BLaER1 treated with 17β-estradiol and CSF1 and Interleukin-3, amounts not matched to agents 10 nM and 100 nM (cell line): ENCODE results near the gene LGR4.

Source experiments
- H3K27ac ChIP-seq, 11 experiments: shearing (Covaris generic); formaldehyde crosslinking; 2 replicates each; pipeline ENCODE4 v1.8.1; 2022
- H3K27me3 ChIP-seq, 11 experiments: shearing (Covaris generic); formaldehyde crosslinking; 2 replicates each; pipeline ENCODE4 v1.8.1; 2022
- H3K36me3 ChIP-seq, 11 experiments: shearing (Covaris generic); formaldehyde crosslinking; 2 replicates each; pipeline ENCODE4 v1.8.1; 2022
- H3K4me1 ChIP-seq, 10 experiments: shearing (Covaris generic); formaldehyde crosslinking; 2 replicates each; pipeline ENCODE4 v1.8.1; 2022
- H3K4me2 ChIP-seq, 11 experiments: shearing (Covaris generic); formaldehyde crosslinking; 2 replicates each; pipeline ENCODE4 v1.8.1; 2022
- H3K4me3 ChIP-seq, 10 experiments: shearing (Covaris generic); formaldehyde crosslinking; 2 replicates each; pipeline ENCODE4 v1.8.1; 2022
- H3K9ac ChIP-seq, 11 experiments: shearing (Covaris generic); formaldehyde crosslinking; 2 replicates each; pipeline ENCODE4 v1.8.1; 2022
- H3K9me3 ChIP-seq, 11 experiments: shearing (Covaris generic); formaldehyde crosslinking; replicated peaks in 1 of 11; 2 replicates each; pipeline ENCODE4 v1.8.1; 2022
- H4K20me1 ChIP-seq, 11 experiments: shearing (Covaris generic); formaldehyde crosslinking; 2 replicates each; pipeline ENCODE4 v1.8.1; 2022
- Cebpa-rat ChIP-seq, 11 experiments: shearing (Covaris generic); IDR thresholded peaks; 2 replicates each; pipeline ENCODE4 v1.8.1; 2022

LGR4 gene

DNA sequence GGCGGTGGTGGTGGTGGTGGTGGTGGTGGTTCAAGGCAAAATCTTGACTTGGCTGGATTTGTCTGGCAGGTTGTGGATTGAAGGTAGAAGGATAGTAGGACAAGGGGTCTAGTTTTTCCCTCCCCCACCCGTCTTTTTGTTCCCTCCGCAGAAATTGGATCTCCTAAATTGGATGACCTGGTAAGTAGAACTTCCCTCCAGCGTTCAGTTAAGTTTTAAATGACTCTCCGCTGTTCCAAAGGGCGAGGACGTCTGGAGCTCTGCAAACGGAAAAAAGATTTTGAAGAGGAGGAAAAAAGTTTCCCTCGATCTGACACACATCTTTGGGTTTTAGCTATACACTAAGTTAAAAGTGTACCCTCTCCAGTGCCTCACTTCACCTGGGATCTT lies 422 bp upstream of the LGR4 start:
- Histone ChIP-seq H3K4me2 (peak overlapping the region in 7 of 11 experiments; percentile 92 to 99 (median 97); a peak in 7 of 22 replicates), H3K4me1 (peaks cover 11 to 35% (median 23%) of the 10 kb centered on the region in 10 experiments), H3K9ac (no peak overlapping the region), H3K27me3 (peaks cover 0 to 28% (median 14%) of the 10 kb centered on the region in 11 experiments; a peak in 13 of 22 replicates), H4K20me1 (peaks cover 0 to 6% (median 0%) of the 10 kb centered on the region in 11 experiments; a peak in 2 of 22 replicates), H3K36me3 (no peaks in the 10 kb centered on the region), H3K9me3 (no peaks in the 10 kb centered on the region), H3K4me3 (peak overlapping the region in 3 of 10 experiments; percentile 78 to 85 (median 80); a peak in 3 of 20 replicates), H3K27ac (no peak overlapping the region)
- no peak for TF ChIP-seq Cebpa-rat (IDR thresholded peaks at IDR 0.05)

DNA sequence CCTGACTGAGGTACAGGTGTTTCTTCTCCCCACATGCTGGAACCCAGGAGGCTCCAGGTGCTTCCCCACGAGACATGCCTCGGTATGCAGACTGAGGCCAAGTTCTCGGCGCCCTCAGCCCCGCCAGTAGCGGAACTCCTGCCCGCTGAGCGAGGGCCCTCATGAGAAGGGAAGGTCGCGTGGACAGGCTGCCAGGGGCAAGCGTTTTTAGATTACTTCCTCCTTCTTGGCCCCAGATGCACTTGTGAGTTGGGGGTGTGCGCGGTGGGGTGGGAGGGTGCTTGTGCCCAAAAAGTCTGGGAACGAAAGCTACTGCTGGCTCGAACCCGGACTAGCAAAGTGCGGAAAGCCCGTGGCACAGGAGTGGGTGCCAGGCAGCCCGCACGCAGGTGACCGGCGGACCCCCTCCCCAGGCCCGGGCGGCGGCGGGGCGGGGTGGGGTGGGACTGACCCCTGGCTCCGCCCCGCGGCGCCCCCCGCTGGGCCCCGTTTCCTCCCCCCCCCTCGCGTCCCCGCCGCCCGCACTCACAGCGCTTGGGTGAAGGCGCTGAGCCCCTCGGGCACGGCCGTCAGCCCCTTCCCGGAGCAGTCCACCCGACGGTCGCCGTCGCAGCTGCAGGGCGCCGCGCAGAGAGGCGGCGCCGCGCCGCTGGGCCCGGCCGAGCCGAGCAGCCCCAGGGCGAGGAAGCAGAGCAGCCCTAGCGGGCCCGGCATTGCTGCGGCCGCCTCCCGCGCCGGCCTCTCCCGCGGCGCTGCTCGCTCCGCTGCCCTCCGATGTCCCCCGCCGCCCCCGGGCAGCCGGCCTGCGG lies 797 bp downstream of the LGR4 start:
- H3K27ac ChIP-seq: peak overlapping the region; percentile 11 to 75 (median 67); a peak in 20 of 22 replicates
- H3K9me3 ChIP-seq: no peaks in the 10 kb centered on the region
- H3K36me3 ChIP-seq: no peaks in the 10 kb centered on the region
- H3K4me1 ChIP-seq: peaks cover 11 to 38% (median 24%) of the 10 kb centered on the region in 10 experiments
- H3K4me2 ChIP-seq: peak overlapping the region; percentile 94 to 99 (median 98)
- H3K27me3 ChIP-seq: peaks cover 0 to 28% (median 14%) of the 10 kb centered on the region in 11 experiments; a peak in 13 of 22 replicates
- H4K20me1 ChIP-seq: peaks cover 0 to 6% (median 0%) of the 10 kb centered on the region in 11 experiments; a peak in 2 of 22 replicates
- peak overlapping the region; percentile 67 to 84 (median 78) for H3K9ac ChIP-seq
- no peak for TF ChIP-seq Cebpa-rat (IDR thresholded peaks at IDR 0.05)
- H3K4me3 ChIP-seq: peak overlapping the region; percentile 74 to 85 (median 78)

- peaks cover 0 to 28% (median 14%) of the 10 kb centered on the region in 11 experiments; a peak in 13 of 22 replicates for H3K27me3 ChIP-seq
- peaks cover 0 to 6% (median 0%) of the 10 kb centered on the region in 11 experiments; a peak in 2 of 22 replicates for H4K20me1 ChIP-seq
- peak overlapping the region; percentile 94 to 99 (median 98) for H3K4me2 ChIP-seq
- H3K36me3 ChIP-seq: no peaks in the 10 kb centered on the region
- H3K9ac ChIP-seq: peak overlapping the region; percentile 39 to 84 (median 77); a peak in 20 of 22 replicates
- H3K4me3 ChIP-seq: peak overlapping the region; percentile 74 to 85 (median 78)
- no peak for TF ChIP-seq Cebpa-rat (IDR thresholded peaks at IDR 0.05)
- no peaks in the 10 kb centered on the region for H3K9me3 ChIP-seq
- H3K27ac ChIP-seq: peak overlapping the region in 5 of 11 experiments; percentile 12 to 68 (median 33); a peak in 7 of 22 replicates
- peaks cover 11 to 38% (median 24%) of the 10 kb centered on the region in 10 experiments for H3K4me1 ChIP-seq
Observed at GRCh38 chr11:27470826-27471588, 1.6 kb downstream of the LGR4 start.

GRCh38 chr11:27470166-27470565 lies 2.4 kb downstream of the LGR4 start:
- H3K9ac ChIP-seq: no peak overlapping the region
- H3K27me3 ChIP-seq: peaks cover 0 to 28% (median 14%) of the 10 kb centered on the region in 11 experiments; a peak in 13 of 22 replicates
- no peak for TF ChIP-seq Cebpa-rat (IDR thresholded peaks at IDR 0.05)
- H3K9me3 ChIP-seq: no peaks in the 10 kb centered on the region
- H4K20me1 ChIP-seq: peaks cover 0 to 6% (median 0%) of the 10 kb centered on the region in 11 experiments; a peak in 2 of 22 replicates
- no peaks in the 10 kb centered on the region for H3K36me3 ChIP-seq
- H3K4me1 ChIP-seq: peaks cover 11 to 38% (median 24%) of the 10 kb centered on the region in 10 experiments
- peak overlapping the region in 9 of 11 experiments; percentile 94 to 99 (median 97); a peak in 15 of 22 replicates for H3K4me2 ChIP-seq
- no peak overlapping the region for H3K27ac ChIP-seq
- no peak overlapping the region for H3K4me3 ChIP-seq

- H3K36me3 ChIP-seq: no peaks in the 10 kb centered on the region
- no peaks in the 10 kb centered on the region for H3K9me3 ChIP-seq
- H3K27me3 ChIP-seq: peaks cover 0 to 28% (median 14%) of the 10 kb centered on the region in 11 experiments; a peak in 13 of 22 replicates
- H3K4me2 ChIP-seq: peak overlapping the region in 7 of 11 experiments; percentile 14 to 99 (median 94); a peak in 15 of 22 replicates
- H3K9ac ChIP-seq: no peak overlapping the region
- peaks cover 11 to 38% (median 24%) of the 10 kb centered on the region in 10 experiments for H3K4me1 ChIP-seq
- TF ChIP-seq Cebpa-rat (IDR thresholded peaks at IDR 0.05): no peak
- H4K20me1 ChIP-seq: peaks cover 0 to 6% (median 0%) of the 10 kb centered on the region in 11 experiments; a peak in 2 of 22 replicates
- H3K4me3 ChIP-seq: no peak overlapping the region
- H3K27ac ChIP-seq: no peak overlapping the region
Observed at GRCh38 chr11:27468995-27469695, 3.4 kb downstream of the LGR4 start.

DNA sequence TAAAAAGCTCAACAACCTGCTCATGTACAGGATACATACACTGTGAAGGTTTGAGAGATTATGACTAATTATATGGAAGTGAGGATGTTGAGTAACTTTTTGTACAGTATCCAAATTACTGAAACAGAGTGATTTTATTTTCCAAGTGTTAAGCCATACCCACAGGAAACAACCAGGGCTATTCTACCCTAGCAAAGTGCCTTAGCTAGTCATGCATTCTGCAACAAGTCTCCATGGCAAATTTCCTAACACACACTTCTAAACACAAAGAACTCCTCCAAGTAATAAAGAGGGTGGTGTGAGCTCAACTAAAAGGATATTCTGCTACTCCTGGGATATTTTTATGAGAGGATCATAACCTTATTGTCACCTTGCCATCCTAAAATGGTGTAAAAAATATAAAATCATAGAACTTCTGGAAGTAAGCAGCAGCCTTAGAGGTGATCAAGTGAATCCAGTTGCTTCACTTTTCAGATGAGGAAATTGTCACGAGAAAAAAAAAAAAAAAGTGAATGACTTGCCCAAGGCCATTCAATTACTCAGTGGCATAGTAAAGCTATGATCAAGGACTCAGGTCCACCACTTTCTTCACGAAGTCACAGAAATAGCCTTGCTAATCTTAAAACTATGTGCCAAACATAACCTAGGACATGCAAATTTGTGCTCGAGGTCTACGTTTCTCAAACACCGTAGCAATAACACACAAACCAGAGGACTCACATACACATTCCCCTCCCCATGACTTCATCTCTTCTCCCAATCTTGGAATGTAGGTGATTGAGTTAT lies 4.2 kb downstream of the LGR4 start:
- TF ChIP-seq Cebpa-rat (IDR thresholded peaks at IDR 0.05): no peak
- no peaks in the 10 kb centered on the region for H3K36me3 ChIP-seq
- no peak overlapping the region for H3K27ac ChIP-seq
- peaks cover 0 to 6% (median 0%) of the 10 kb centered on the region in 11 experiments; a peak in 2 of 22 replicates for H4K20me1 ChIP-seq
- H3K27me3 ChIP-seq: peaks cover 0 to 28% (median 14%) of the 10 kb centered on the region in 11 experiments; a peak in 13 of 22 replicates
- H3K9me3 ChIP-seq: no peaks in the 10 kb centered on the region
- H3K9ac ChIP-seq: no peak overlapping the region
- peaks cover 11 to 38% (median 24%) of the 10 kb centered on the region in 10 experiments for H3K4me1 ChIP-seq
- H3K4me3 ChIP-seq: no peak overlapping the region
- H3K4me2 ChIP-seq: peak overlapping the region in 3 of 11 experiments; percentile 16 to 97 (median 36); a peak in 5 of 22 replicates

- H3K36me3 ChIP-seq: no peaks in the 10 kb centered on the region
- no peak overlapping the region for H3K4me2 ChIP-seq
- H3K9me3 ChIP-seq: no peaks in the 10 kb centered on the region
Observed at GRCh38 chr11:27467181-27467913, 5.2 kb downstream of the LGR4 start.

More at GRCh38 chr11:27467181-27467913, 5.2 kb downstream of the LGR4 start:
- peaks cover 0 to 20% (median 12%) of the 10 kb centered on the region in 11 experiments; a peak in 13 of 22 replicates for H3K27me3 ChIP-seq
- H3K4me3 ChIP-seq: no peak overlapping the region
- no peak overlapping the region for H3K27ac ChIP-seq
- H3K9ac ChIP-seq: no peak overlapping the region
- H3K4me1 ChIP-seq: peaks cover 11 to 38% (median 24%) of the 10 kb centered on the region in 10 experiments
- H4K20me1 ChIP-seq: 0 out of 22 replicates have a peak, but pooled peaks cover 0 to 6% (median 0%) of the 10 kb centered on the region in 11 experiments
- no peak for TF ChIP-seq Cebpa-rat (IDR thresholded peaks at IDR 0.05)
